WERI-Rb-1 (cell line): ENCODE measurements around the gene DNAH2.

Experiments used
- DNase-seq: peaks from one replicate; pipeline ENCODE4 v3.0.0-alpha.2; 2020
- H3K27ac ChIP-seq: fragments of 250-450 bp; sonication (Bioruptor Pico); 2 replicates; pipeline ENCODE4 v1.5.1; 2020; ENCODE audit warnings: mild to moderate bottlenecking, moderate library complexity
- H3K27me3 ChIP-seq: fragments of 250-450 bp; sonication (Bioruptor Pico); 2 replicates; pipeline ENCODE4 v1.5.1; 2021; ENCODE audit warnings: mild to moderate bottlenecking, low read depth, moderate library complexity; ENCODE audit not compliant: insufficient read depth, severe bottlenecking
- H3K36me3 ChIP-seq: fragments of 250-450 bp; sonication (Bioruptor Pico); 2 replicates; pipeline ENCODE4 v1.5.1; 2020; ENCODE audit warnings: mild to moderate bottlenecking, moderate library complexity
- H3K4me3 ChIP-seq: 2 replicates; pipeline ENCODE4 v1.5.1; 2011; ENCODE audit warnings: low read depth, mild to moderate bottlenecking, control low read depth, low read length
- H3K9me3 ChIP-seq: fragments of 250-450 bp; sonication (Bioruptor Pico); 2 replicates; pipeline ENCODE4 v1.5.1; 2021; ENCODE audit warnings: mild to moderate bottlenecking, moderate library complexity; ENCODE audit not compliant: severe bottlenecking
- TF ChIP-seq, protein P1 (sequence below): IDR thresholded peaks from 2 replicates; pipeline ENCODE4 v1.5.1; 2011; ENCODE audit warnings: low read depth, mild to moderate bottlenecking, control low read depth, inconsistent platforms, low read length

The DNAH2 gene

DNA sequence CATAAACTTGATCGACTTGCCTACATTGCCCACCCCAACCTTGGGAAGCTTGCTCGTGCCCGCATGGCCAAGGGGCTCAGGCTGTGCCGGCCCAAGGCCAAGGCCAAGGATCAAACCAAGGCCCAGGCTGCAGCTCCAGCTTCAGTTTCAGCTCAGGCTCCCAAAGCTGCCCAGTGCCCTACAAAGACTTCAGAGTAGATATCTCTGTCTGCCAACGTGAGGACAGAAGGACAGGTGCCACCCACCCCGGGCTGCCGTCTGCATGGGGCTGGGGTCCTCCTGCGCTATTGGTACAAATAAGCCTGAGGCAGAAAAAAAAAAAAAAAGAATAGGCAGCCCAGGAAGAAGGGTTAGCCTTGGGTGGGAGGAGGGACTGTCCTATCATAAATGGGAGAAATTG is 37.1 kb downstream of the DNAH2 start:
- Histone ChIP-seq H3K27ac (no peak overlapping the region), H3K27me3 (no peaks in the 10 kb centered on the region), H3K36me3 (no peaks in the 10 kb centered on the region), H3K9me3 (no peaks in the 10 kb centered on the region), H3K4me3 (no peak overlapping the region)
- DNase-seq, result no peak
- TF ChIP-seq, protein P1, sequence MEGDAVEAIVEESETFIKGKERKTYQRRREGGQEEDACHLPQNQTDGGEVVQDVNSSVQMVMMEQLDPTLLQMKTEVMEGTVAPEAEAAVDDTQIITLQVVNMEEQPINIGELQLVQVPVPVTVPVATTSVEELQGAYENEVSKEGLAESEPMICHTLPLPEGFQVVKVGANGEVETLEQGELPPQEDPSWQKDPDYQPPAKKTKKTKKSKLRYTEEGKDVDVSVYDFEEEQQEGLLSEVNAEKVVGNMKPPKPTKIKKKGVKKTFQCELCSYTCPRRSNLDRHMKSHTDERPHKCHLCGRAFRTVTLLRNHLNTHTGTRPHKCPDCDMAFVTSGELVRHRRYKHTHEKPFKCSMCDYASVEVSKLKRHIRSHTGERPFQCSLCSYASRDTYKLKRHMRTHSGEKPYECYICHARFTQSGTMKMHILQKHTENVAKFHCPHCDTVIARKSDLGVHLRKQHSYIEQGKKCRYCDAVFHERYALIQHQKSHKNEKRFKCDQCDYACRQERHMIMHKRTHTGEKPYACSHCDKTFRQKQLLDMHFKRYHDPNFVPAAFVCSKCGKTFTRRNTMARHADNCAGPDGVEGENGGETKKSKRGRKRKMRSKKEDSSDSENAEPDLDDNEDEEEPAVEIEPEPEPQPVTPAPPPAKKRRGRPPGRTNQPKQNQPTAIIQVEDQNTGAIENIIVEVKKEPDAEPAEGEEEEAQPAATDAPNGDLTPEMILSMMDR, result no peak

DNA sequence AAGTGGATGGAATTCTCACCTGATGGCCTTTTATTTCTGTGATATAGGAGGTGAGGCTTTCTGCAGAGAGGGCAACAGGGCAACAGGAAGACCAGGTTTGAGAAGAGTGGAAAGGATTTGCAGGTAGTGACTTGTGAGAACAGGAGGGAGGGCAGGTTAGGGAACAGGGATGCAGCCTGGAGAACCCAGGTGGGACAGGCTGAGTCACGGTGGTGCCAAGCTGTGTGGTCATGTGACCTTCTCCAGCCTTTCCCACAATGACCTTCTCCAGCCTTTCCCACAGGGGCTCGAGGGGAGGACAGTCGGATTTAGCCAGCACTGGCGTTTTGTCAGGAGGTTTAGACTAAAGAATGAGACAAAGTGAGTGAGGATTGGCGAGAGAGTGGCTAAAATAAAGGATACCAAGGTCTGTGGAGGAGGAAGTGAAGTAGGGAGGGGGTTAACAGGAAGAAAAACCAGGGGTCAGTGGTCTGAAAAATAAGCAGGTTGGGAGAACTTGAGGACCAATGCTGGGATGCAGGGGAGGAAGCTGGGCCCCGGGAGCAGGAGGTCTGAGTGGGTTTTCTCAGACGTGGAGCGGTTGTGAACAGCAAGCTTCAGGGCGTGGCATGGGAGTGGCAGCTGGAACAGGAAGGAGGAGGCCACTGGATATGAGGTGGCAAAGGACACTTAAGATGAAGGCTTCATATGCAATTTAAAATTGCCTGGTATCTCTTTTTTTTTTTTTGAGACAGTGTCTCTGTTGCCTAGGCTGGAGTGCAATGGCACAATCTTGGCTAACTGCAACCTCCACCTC is 37.7 kb downstream of the DNAH2 start:
- no peaks in the 10 kb centered on the region for H3K9me3 ChIP-seq
- H3K36me3 ChIP-seq, result no peaks in the 10 kb centered on the region
- TF ChIP-seq, protein P1, result no peak
- H3K27ac ChIP-seq, result no peak overlapping the region
- DNase-seq, result no peak
- H3K4me3 ChIP-seq, result no peak overlapping the region
- H3K27me3 ChIP-seq, result no peaks in the 10 kb centered on the region

DNA sequence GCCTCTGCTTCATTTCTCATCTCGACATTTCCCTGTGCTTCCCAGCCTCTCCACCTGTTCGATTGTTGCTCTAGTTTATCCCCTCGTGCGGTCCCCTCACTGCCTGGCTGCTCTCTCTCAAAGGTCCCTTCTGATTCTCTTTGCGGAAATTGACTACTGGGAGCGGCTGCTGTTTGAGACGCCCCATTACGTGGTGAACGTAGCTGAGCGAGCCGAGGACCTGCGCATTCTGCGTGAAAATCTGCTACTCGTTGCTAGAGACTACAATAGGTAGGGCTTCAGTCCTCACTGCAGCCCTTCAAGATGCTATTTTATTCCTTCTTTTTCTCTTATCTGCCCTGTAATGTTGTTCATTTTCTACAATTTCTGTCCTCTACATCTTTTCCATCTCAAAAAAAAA is 39.4 kb downstream of the DNAH2 start:
- TF ChIP-seq, protein P1, result no peak
- no peak overlapping the region for H3K27ac ChIP-seq
- no peaks in the 10 kb centered on the region for H3K9me3 ChIP-seq
- no peaks in the 10 kb centered on the region for H3K27me3 ChIP-seq
- H3K4me3 ChIP-seq, result no peak overlapping the region
- no peak for DNase-seq
- H3K36me3 ChIP-seq, result no peaks in the 10 kb centered on the region

DNA sequence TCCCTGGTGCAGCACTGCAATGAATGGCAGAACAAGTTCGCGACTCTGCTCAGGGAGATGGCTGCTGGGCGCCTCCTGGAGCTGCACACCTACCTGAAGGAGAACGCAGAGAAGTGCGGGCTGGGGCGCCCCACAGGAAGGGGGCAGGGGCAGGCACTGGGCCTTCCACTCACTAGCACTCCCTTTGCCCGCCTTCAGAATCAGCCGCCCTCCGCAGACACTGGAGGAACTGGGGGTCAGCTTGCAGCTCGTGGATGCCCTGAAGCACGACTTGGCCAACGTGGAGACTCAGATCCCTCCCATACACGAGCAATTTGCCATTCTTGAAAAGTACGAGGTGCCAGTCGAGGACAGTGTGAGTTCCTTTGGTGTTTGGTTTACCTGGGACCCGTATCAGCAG is 46.4 kb downstream of the DNAH2 start:
- Histone ChIP-seq H3K27me3 (no peaks in the 10 kb centered on the region), H3K36me3 (no peaks in the 10 kb centered on the region), H3K4me3 (no peak overlapping the region), H3K27ac (no peak overlapping the region), H3K9me3 (no peaks in the 10 kb centered on the region)
- no peak for DNase-seq
- TF ChIP-seq, protein P1, result no peak

DNA sequence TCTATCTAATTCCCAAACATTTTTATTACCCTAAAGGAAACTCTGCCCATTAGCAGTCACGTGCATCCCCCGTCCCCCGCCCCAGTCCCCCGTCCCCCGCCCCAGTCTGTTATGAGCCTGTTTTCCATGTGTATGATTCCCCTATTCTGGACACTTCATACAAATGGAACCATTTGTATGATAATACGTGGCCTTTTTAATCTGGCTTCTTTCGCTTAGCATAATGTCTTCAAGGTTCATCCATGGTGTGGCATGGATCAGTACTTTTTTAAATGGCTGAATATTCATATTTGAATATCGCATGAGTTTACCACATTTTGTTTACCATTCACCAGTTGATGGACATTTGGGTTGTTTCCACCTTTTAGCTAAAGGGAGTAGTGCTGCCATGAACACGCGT is 49.5 kb downstream of the DNAH2 start:
- H3K27me3 ChIP-seq, result no peaks in the 10 kb centered on the region
- TF ChIP-seq, protein P1, result no peak
- no peaks in the 10 kb centered on the region for H3K36me3 ChIP-seq
- H3K27ac ChIP-seq, result no peak overlapping the region
- no peak overlapping the region for H3K4me3 ChIP-seq
- no peak for DNase-seq
- H3K9me3 ChIP-seq, result no peaks in the 10 kb centered on the region

DNA sequence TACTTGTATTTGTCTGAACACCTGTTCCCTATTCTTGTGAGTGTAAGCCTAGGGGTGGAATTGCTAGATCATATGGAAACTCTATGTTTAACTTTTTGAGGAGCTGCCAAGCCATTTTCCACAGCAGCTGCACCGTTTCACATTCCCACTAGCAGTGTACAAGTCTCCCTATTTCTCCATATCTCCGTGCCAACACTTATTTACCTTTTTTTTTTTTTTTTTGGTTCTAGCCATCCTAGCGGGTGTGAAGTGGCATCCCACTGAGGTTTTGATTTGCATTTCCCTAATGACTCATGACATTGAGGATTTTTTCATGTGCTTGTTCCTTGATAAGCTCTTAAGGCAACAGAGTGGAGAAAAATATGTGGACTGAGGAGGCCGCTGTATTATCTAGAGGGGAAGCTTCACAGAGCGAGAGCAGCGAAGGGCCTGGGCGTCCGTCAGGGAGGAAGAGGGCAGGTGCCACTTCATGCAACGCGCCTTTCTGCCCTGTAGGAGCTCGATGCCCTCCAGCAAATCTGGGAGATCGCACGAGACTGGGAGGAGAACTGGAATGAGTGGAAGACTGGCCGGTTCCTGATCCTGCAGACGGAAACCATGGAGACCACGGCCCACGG is 50.0 kb downstream of the DNAH2 start:
- no peaks in the 10 kb centered on the region for H3K27me3 ChIP-seq
- H3K27ac ChIP-seq, result no peak overlapping the region
- H3K4me3 ChIP-seq, result no peak overlapping the region
- no peaks in the 10 kb centered on the region for H3K36me3 ChIP-seq
- no peaks in the 10 kb centered on the region for H3K9me3 ChIP-seq
- no peak for DNase-seq
- TF ChIP-seq, protein P1, result no peak
